ENCODE data around the gene UBE2J1. TPM values are rescaled to one million over a fixed set of nuclear protein-coding genes. Genes with fewer than 3 reads are reported as not detected.

UBE2J1 gene
- total and polyA plus RNA-seq, 10 of the 15 experiments (the other 5 are each of a cell fraction or from before 2014, with no cell fraction given) = 48.7 to 131 (median 90.0) TPM

DNA sequence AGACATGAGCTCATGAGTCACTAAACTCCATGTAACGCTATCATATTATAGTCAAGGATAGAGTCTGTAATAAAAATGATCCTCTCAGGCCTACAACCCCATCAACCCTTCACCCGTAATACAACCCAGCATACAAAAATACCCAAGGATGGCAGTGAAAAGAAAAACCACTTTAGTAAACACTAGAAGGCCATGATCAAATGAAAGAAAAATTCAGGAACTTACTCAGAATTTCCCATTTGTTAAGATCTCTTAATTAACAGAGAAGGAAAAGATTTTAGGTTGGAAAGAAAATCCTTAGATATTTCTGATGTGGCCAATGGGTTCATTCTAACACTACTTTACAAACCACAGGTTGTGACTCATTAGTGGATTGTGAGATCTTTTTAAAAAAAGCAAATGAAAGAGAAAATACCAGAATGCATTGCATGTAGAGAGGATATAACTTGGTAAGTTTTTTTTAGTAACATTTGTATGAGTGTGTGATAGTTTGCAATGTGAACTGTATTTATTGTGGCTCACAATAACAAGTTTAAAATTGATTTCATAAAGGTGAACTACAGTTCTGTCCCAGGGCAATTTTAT, 8.0 kb upstream of the UBE2J1 start (continued):
- TF ChIP-seq, protein P1, sequence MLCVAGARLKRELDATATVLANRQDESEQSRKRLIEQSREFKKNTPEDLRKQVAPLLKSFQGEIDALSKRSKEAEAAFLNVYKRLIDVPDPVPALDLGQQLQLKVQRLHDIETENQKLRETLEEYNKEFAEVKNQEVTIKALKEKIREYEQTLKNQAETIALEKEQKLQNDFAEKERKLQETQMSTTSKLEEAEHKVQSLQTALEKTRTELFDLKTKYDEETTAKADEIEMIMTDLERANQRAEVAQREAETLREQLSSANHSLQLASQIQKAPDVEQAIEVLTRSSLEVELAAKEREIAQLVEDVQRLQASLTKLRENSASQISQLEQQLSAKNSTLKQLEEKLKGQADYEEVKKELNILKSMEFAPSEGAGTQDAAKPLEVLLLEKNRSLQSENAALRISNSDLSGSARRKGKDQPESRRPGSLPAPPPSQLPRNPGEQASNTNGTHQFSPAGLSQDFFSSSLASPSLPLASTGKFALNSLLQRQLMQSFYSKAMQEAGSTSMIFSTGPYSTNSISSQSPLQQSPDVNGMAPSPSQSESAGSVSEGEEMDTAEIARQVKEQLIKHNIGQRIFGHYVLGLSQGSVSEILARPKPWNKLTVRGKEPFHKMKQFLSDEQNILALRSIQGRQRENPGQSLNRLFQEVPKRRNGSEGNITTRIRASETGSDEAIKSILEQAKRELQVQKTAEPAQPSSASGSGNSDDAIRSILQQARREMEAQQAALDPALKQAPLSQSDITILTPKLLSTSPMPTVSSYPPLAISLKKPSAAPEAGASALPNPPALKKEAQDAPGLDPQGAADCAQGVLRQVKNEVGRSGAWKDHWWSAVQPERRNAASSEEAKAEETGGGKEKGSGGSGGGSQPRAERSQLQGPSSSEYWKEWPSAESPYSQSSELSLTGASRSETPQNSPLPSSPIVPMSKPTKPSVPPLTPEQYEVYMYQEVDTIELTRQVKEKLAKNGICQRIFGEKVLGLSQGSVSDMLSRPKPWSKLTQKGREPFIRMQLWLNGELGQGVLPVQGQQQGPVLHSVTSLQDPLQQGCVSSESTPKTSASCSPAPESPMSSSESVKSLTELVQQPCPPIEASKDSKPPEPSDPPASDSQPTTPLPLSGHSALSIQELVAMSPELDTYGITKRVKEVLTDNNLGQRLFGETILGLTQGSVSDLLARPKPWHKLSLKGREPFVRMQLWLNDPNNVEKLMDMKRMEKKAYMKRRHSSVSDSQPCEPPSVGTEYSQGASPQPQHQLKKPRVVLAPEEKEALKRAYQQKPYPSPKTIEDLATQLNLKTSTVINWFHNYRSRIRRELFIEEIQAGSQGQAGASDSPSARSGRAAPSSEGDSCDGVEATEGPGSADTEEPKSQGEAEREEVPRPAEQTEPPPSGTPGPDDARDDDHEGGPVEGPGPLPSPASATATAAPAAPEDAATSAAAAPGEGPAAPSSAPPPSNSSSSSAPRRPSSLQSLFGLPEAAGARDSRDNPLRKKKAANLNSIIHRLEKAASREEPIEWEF (IDR thresholded peaks at IDR 0.05; ENCODE audit: insufficient replicate concordance, low read depth, low read length) = peak; percentile 77
- TF ChIP-seq ATF7 (IDR thresholded peaks at IDR 0.05; ENCODE audit: low read depth) = peak; percentile 44
- no peak for TF ChIP-seq STAT3 (IDR thresholded peaks at IDR 0.05; ENCODE audit: low read depth, low read length)
- TF ChIP-seq RUNX3 (IDR thresholded peaks at IDR 0.05; ENCODE audit: low read length) = peak; percentile 95
- TF ChIP-seq, protein P2, sequence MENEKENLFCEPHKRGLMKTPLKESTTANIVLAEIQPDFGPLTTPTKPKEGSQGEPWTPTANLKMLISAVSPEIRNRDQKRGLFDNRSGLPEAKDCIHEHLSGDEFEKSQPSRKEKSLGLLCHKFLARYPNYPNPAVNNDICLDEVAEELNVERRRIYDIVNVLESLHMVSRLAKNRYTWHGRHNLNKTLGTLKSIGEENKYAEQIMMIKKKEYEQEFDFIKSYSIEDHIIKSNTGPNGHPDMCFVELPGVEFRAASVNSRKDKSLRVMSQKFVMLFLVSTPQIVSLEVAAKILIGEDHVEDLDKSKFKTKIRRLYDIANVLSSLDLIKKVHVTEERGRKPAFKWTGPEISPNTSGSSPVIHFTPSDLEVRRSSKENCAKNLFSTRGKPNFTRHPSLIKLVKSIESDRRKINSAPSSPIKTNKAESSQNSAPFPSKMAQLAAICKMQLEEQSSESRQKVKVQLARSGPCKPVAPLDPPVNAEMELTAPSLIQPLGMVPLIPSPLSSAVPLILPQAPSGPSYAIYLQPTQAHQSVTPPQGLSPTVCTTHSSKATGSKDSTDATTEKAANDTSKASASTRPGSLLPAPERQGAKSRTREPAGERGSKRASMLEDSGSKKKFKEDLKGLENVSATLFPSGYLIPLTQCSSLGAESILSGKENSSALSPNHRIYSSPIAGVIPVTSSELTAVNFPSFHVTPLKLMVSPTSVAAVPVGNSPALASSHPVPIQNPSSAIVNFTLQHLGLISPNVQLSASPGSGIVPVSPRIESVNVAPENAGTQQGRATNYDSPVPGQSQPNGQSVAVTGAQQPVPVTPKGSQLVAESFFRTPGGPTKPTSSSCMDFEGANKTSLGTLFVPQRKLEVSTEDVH (IDR thresholded peaks at IDR 0.05; ENCODE audit: low read depth, partially characterized antibody) = no peak
- TF ChIP-seq NR2C1 (IDR thresholded peaks at IDR 0.05) = no peak
- TF ChIP-seq ESRRA (IDR thresholded peaks at IDR 0.05; ENCODE audit: low read length) = no peak
- TF ChIP-seq POLR2AphosphoS2 (IDR thresholded peaks at IDR 0.05; ENCODE audit: low read depth, low read length) = no peak
- TF ChIP-seq, protein P3, sequence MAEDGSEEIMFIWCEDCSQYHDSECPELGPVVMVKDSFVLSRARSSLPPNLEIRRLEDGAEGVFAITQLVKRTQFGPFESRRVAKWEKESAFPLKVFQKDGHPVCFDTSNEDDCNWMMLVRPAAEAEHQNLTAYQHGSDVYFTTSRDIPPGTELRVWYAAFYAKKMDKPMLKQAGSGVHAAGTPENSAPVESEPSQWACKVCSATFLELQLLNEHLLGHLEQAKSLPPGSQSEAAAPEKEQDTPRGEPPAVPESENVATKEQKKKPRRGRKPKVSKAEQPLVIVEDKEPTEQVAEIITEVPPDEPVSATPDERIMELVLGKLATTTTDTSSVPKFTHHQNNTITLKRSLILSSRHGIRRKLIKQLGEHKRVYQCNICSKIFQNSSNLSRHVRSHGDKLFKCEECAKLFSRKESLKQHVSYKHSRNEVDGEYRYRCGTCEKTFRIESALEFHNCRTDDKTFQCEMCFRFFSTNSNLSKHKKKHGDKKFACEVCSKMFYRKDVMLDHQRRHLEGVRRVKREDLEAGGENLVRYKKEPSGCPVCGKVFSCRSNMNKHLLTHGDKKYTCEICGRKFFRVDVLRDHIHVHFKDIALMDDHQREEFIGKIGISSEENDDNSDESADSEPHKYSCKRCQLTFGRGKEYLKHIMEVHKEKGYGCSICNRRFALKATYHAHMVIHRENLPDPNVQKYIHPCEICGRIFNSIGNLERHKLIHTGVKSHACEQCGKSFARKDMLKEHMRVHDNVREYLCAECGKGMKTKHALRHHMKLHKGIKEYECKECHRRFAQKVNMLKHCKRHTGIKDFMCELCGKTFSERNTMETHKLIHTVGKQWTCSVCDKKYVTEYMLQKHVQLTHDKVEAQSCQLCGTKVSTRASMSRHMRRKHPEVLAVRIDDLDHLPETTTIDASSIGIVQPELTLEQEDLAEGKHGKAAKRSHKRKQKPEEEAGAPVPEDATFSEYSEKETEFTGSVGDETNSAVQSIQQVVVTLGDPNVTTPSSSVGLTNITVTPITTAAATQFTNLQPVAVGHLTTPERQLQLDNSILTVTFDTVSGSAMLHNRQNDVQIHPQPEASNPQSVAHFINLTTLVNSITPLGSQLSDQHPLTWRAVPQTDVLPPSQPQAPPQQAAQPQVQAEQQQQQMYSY (CRISPR knock-in tag; IDR thresholded peaks at IDR 0.05) = no peak
- no peak for TF ChIP-seq HDAC6 (IDR thresholded peaks at IDR 0.05; ENCODE audit: unreplicated experiment)
- no peak for TF ChIP-seq MTA3 (IDR thresholded peaks at IDR 0.05; ENCODE audit: borderline replicate concordance, low read length)
- TF ChIP-seq PAX5 (IDR thresholded peaks at IDR 0.05; ENCODE audit: borderline replicate concordance, low read depth, low read length) = no peak
- TF ChIP-seq, protein P4, sequence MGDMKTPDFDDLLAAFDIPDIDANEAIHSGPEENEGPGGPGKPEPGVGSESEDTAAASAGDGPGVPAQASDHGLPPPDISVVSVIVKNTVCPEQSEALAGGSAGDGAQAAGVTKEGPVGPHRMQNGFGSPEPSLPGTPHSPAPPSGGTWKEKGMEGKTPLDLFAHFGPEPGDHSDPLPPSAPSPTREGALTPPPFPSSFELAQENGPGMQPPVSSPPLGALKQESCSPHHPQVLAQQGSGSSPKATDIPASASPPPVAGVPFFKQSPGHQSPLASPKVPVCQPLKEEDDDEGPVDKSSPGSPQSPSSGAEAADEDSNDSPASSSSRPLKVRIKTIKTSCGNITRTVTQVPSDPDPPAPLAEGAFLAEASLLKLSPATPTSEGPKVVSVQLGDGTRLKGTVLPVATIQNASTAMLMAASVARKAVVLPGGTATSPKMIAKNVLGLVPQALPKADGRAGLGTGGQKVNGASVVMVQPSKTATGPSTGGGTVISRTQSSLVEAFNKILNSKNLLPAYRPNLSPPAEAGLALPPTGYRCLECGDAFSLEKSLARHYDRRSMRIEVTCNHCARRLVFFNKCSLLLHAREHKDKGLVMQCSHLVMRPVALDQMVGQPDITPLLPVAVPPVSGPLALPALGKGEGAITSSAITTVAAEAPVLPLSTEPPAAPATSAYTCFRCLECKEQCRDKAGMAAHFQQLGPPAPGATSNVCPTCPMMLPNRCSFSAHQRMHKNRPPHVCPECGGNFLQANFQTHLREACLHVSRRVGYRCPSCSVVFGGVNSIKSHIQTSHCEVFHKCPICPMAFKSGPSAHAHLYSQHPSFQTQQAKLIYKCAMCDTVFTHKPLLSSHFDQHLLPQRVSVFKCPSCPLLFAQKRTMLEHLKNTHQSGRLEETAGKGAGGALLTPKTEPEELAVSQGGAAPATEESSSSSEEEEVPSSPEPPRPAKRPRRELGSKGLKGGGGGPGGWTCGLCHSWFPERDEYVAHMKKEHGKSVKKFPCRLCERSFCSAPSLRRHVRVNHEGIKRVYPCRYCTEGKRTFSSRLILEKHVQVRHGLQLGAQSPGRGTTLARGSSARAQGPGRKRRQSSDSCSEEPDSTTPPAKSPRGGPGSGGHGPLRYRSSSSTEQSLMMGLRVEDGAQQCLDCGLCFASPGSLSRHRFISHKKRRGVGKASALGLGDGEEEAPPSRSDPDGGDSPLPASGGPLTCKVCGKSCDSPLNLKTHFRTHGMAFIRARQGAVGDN (IDR thresholded peaks at IDR 0.05) = peak; percentile 84
